H1 (cell line): ENCODE measurements around the gene GARNL3. TPM values are rescaled to one million over a fixed set of nuclear protein-coding genes. Genes with fewer than 3 reads are reported as not detected.

Experiments
- CTCF ChIP-seq, 3 experiments: IDR thresholded peaks; 1 replicate in 2 of 3; 2 replicates in 1 of 3; pipeline versions ENCODE4 v1.5.1 to v1.6.1; 2011; ENCODE audit warnings: low read length in 3 of 3, mild to moderate bottlenecking in 3 of 3, inconsistent platforms in 2 of 3, low read depth in 1 of 3, moderate library complexity in 1 of 3; ENCODE audit not compliant: insufficient read depth in 1 of 3; ENCODE audit errors: control extremely low read depth in 1 of 3
- JUN ChIP-seq: IDR thresholded peaks from 2 replicates; pipeline ENCODE4 v1.6.1; 2011; ENCODE audit warnings: low read depth, mild to moderate bottlenecking, improper control_type of control experiment, low read length
- KDM5A ChIP-seq: fragments of 200-600 bp; IDR thresholded peaks from 2 replicates; pipeline ENCODE4 v1.7.1; 2012; ENCODE audit warnings: mild to moderate bottlenecking, low read length, inconsistent platforms, mixed read lengths
- NRF1 ChIP-seq: IDR thresholded peaks from 2 replicates; pipeline ENCODE4 v1.6.1; 2011; ENCODE audit warnings: mild to moderate bottlenecking, low read depth, low read length, improper control_type of control experiment
- polyA plus RNA-seq, 7 experiments: library from polyadenylated mRNA; depleted of rRNA in 3 of 7; stranded (reverse) in 5 of 7; unstranded in 2 of 7; fragments of >200 nt in 5 of 7; fragments of 200-250 nt in 2 of 7; gene quantifications; 1 replicate in 5 of 7; 2 replicates in 1 of 7; 4 replicates in 1 of 7; pipeline versions ENCODE4 v1.2.1 to v1.2.3, GENCODE V29; 2011 to 2013; ENCODE audit warnings: missing spikeins in 2 of 7, mixed read lengths in 2 of 7
- total RNA-seq: library from RNA; stranded (reverse); fragmentation: NEBNext Ultra II Directional; extraction: Animal tissue kit (Norgen Biotek cat#: 25700); gene quantifications from 2 replicates; pipeline ENCODE4 v1.2.1, GENCODE V29; 2021

GARNL3 gene
- total and polyA plus RNA-seq, 2 of the 8 experiments (the other 6 are each of a cell fraction or from before 2014, with no cell fraction given), result 6.5 to 18.3 TPM

GRCh38 chr9:127403507-127404192 is 139.1 kb downstream of the GARNL3 start (continued):
- TF ChIP-seq CTCF (IDR thresholded peaks at IDR 0.05; ENCODE audit: control extremely low read depth in 1 of 3, insufficient read depth in 1 of 3, low read depth in 1 of 3, low read length in 3 of 3) (no peak), KDM5A (no peak), NRF1 (no peak), JUN (no peak)
